HepG2 (cell line): Measurements from ENCODE around the gene FOSB. TPM values are rescaled to one million over a fixed set of nuclear protein-coding genes. Genes with fewer than 3 reads are reported as not detected.

Experiments used
- CAMTA2 ChIP-seq: sonication (generic); formaldehyde crosslinking; IDR thresholded peaks from 2 replicates; pipeline ENCODE4 v1.4.0; 2020; ENCODE audit warnings: mild to moderate bottlenecking, missing genetic modification reagents, borderline replicate concordance
- DNMT1 ChIP-seq: sonication (generic); formaldehyde crosslinking; IDR thresholded peaks from 2 replicates; pipeline ENCODE4 v1.5.1; 2020; ENCODE audit warnings: mild to moderate bottlenecking, missing genetic modification reagents
- DNMT3B ChIP-seq: conservative IDR thresholded peaks from 2 replicates; pipeline ENCODE4 v1.6.1; 2016; ENCODE audit warnings: missing biosample characterization, control low read depth
- IRX3 ChIP-seq: sonication (generic); formaldehyde crosslinking; IDR thresholded peaks from 2 replicates; pipeline ENCODE4 v1.8.1; 2023; ENCODE audit warnings: mild to moderate bottlenecking, low read depth, missing genetic modification reagents, borderline replicate concordance
- RBAK ChIP-seq: sonication (generic); formaldehyde crosslinking; IDR thresholded peaks from 2 replicates; pipeline ENCODE4 v1.5.1; 2020; ENCODE audit warnings: mild to moderate bottlenecking, missing genetic modification reagents
- RFXAP ChIP-seq: sonication (generic); formaldehyde crosslinking; IDR thresholded peaks from 2 replicates; pipeline ENCODE4 v1.4.0; 2020; ENCODE audit warnings: missing genetic modification reagents, borderline replicate concordance
- SYNCRIP ChIP-seq: fragments of 200-400 bp; formaldehyde crosslinking; IDR thresholded peaks from 2 replicates; pipeline ENCODE4 v1.6.1; 2018; ENCODE audit warnings: mild to moderate bottlenecking, low read depth, low read length; ENCODE audit not compliant: insufficient read depth
- ZBTB7A ChIP-seq: sonication (generic); formaldehyde crosslinking; IDR thresholded peaks from 2 replicates; pipeline ENCODE4 v1.8.0; 2022; ENCODE audit warnings: mild to moderate bottlenecking, missing genetic modification reagents
- ZFP36L1 ChIP-seq: sonication (generic); formaldehyde crosslinking; IDR thresholded peaks from 2 replicates; pipeline ENCODE4 v1.8.0; 2022; ENCODE audit warnings: mild to moderate bottlenecking, missing genetic modification reagents, moderate library complexity
- ZNF230 ChIP-seq: sonication (generic); formaldehyde crosslinking; IDR thresholded peaks from 2 replicates; pipeline ENCODE4 v1.4.0; 2020; ENCODE audit warnings: mild to moderate bottlenecking, missing genetic modification reagents
- ZNF460 ChIP-seq: sonication (generic); formaldehyde crosslinking; IDR thresholded peaks from 2 replicates; pipeline ENCODE4 v1.5.1; 2020; ENCODE audit warnings: missing genetic modification reagents, mild to moderate bottlenecking, borderline replicate concordance
- ZNF484 ChIP-seq: sonication (generic); formaldehyde crosslinking; IDR thresholded peaks from 2 replicates; pipeline ENCODE4 v1.5.1; 2020; ENCODE audit warnings: mild to moderate bottlenecking, low read depth, missing genetic modification reagents, borderline replicate concordance
- ZNF567 ChIP-seq: sonication (generic); formaldehyde crosslinking; IDR thresholded peaks from 2 replicates; pipeline ENCODE4 v1.8.1; 2023; ENCODE audit warnings: mild to moderate bottlenecking, missing genetic modification reagents, borderline replicate concordance
- polyA plus RNA-seq, 8 experiments: library from polyadenylated mRNA; depleted of rRNA in 3 of 8; stranded (reverse) in 7 of 8; unstranded in 1 of 8; fragments of >200 nt; fragmentation: Illumina TruSeq in 4 of 8; extraction: Trizol in 4 of 8; gene quantifications; 2 replicates each; pipeline versions ENCODE4 v1.2.1 to v1.2.3, GENCODE V29; 2011 to 2016; ENCODE audit warnings: low read depth in 4 of 8, missing spikeins in 1 of 8, mixed read lengths in 1 of 8; ENCODE audit not compliant: insufficient read depth in 1 of 8
- total RNA-seq, 5 experiments: library from RNA; depleted of rRNA; stranded (reverse); fragments of >200 nt; fragmentation: Illumina TruSeq; extraction: Trizol; gene quantifications; 2 replicates each; pipeline ENCODE4 v1.2.3, GENCODE V29; 2016; ENCODE audit warnings: low read depth in 1 of 5
- TF ChIP-seq, protein P1 (sequence below): IDR thresholded peaks from 2 replicates; pipeline ENCODE4 v1.6.1; 2016; ENCODE audit warnings: missing compliant biosample characterization, missing genetic modification reagents, borderline replicate concordance
- TF ChIP-seq, protein P2 (sequence below), 2 experiments: fragments of 450-650 bp in 1 of 2; sonication (generic) in 1 of 2; formaldehyde crosslinking; IDR thresholded peaks; 2 replicates each; pipeline versions ENCODE4 v1.5.0 to v1.8.0; 2020 to 2022; ENCODE audit warnings: mild to moderate bottlenecking in 1 of 2, missing genetic modification reagents in 1 of 2
- TF ChIP-seq, protein P3 (sequence below): IDR thresholded peaks from 2 replicates; pipeline ENCODE4 v1.6.1; 2016; ENCODE audit warnings: low read depth, missing genetic modification reagents, missing compliant biosample characterization
- TF ChIP-seq, protein P4 (sequence below): sonication (generic); formaldehyde crosslinking; IDR thresholded peaks from 2 replicates; pipeline ENCODE4 v1.5.0; 2020; ENCODE audit warnings: mild to moderate bottlenecking, missing genetic modification reagents
- TF ChIP-seq, protein P5 (sequence below): sonication (generic); formaldehyde crosslinking; IDR thresholded peaks from 2 replicates; pipeline ENCODE4 v1.5.0; 2020; ENCODE audit warnings: missing genetic modification reagents

Gene FOSB
- total and polyA plus RNA-seq, 2 of the 13 experiments (the other 11 are each of a cell fraction or from before 2014, with no cell fraction given): 2.8 to 6.0 TPM

DNA sequence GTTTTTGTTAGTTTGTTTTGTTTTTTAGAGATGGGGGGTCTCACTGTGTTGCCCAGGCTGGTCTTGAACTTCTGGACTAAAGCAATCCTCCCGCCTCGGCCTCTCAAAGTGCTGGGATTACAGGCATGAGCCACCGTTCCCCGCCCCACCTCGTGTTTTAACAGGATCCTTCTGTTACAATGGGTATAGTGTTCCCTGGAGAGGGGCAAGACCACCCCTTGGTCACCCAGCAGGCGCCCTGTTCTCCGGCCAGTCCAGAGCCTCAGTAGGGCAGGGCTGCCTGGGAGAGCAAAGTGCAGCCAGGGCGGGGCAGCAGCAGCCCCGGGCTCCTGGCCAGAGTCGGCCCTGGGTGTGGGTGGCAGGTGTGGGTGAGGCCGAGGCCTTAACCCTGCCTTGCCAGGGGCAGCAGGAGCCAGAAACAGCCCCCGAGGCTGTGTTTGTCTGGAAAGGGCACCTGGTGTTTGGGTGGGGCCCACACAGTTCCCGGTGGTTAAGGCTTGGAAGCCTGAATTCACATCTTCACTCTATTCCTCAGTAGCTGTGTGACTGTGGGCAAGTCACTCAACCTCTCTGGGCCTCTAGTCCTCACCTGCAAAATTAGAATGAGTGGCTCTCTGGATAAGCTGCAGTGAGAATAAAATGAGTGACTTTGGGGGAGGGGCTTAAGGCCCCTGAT is 46.7 kb downstream of the FOSB start (continued):
- TF ChIP-seq ZNF484 (CRISPR knock-in tag): no peak
- TF ChIP-seq, protein P1, sequence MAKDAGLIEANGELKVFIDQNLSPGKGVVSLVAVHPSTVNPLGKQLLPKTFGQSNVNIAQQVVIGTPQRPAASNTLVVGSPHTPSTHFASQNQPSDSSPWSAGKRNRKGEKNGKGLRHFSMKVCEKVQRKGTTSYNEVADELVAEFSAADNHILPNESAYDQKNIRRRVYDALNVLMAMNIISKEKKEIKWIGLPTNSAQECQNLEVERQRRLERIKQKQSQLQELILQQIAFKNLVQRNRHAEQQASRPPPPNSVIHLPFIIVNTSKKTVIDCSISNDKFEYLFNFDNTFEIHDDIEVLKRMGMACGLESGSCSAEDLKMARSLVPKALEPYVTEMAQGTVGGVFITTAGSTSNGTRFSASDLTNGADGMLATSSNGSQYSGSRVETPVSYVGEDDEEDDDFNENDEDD (CRISPR knock-in tag): peak; percentile 76; the same call in 1 of the 2 replicates
- TF ChIP-seq, protein P2, sequence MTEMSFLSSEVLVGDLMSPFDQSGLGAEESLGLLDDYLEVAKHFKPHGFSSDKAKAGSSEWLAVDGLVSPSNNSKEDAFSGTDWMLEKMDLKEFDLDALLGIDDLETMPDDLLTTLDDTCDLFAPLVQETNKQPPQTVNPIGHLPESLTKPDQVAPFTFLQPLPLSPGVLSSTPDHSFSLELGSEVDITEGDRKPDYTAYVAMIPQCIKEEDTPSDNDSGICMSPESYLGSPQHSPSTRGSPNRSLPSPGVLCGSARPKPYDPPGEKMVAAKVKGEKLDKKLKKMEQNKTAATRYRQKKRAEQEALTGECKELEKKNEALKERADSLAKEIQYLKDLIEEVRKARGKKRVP (CRISPR knock-in tag; IDR thresholded peaks at IDR 0.05): no peak
- TF ChIP-seq RFXAP (CRISPR knock-in tag): 0 out of 2 replicates have a peak, but pooled peaks have one; percentile 58
- TF ChIP-seq ZNF460 (CRISPR knock-in tag): no peak
- TF ChIP-seq DNMT3B (CRISPR knock-in tag): no peak
- TF ChIP-seq ZBTB7A: peak; percentile 90
- TF ChIP-seq IRX3 (CRISPR knock-in tag): no peak
- TF ChIP-seq ZNF230 (CRISPR knock-in tag): no peak
- TF ChIP-seq, protein P3, sequence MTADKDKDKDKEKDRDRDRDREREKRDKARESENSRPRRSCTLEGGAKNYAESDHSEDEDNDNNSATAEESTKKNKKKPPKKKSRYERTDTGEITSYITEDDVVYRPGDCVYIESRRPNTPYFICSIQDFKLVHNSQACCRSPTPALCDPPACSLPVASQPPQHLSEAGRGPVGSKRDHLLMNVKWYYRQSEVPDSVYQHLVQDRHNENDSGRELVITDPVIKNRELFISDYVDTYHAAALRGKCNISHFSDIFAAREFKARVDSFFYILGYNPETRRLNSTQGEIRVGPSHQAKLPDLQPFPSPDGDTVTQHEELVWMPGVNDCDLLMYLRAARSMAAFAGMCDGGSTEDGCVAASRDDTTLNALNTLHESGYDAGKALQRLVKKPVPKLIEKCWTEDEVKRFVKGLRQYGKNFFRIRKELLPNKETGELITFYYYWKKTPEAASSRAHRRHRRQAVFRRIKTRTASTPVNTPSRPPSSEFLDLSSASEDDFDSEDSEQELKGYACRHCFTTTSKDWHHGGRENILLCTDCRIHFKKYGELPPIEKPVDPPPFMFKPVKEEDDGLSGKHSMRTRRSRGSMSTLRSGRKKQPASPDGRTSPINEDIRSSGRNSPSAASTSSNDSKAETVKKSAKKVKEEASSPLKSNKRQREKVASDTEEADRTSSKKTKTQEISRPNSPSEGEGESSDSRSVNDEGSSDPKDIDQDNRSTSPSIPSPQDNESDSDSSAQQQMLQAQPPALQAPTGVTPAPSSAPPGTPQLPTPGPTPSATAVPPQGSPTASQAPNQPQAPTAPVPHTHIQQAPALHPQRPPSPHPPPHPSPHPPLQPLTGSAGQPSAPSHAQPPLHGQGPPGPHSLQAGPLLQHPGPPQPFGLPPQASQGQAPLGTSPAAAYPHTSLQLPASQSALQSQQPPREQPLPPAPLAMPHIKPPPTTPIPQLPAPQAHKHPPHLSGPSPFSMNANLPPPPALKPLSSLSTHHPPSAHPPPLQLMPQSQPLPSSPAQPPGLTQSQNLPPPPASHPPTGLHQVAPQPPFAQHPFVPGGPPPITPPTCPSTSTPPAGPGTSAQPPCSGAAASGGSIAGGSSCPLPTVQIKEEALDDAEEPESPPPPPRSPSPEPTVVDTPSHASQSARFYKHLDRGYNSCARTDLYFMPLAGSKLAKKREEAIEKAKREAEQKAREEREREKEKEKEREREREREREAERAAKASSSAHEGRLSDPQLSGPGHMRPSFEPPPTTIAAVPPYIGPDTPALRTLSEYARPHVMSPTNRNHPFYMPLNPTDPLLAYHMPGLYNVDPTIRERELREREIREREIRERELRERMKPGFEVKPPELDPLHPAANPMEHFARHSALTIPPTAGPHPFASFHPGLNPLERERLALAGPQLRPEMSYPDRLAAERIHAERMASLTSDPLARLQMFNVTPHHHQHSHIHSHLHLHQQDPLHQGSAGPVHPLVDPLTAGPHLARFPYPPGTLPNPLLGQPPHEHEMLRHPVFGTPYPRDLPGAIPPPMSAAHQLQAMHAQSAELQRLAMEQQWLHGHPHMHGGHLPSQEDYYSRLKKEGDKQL (CRISPR knock-in tag): no peak
- TF ChIP-seq, protein P4, sequence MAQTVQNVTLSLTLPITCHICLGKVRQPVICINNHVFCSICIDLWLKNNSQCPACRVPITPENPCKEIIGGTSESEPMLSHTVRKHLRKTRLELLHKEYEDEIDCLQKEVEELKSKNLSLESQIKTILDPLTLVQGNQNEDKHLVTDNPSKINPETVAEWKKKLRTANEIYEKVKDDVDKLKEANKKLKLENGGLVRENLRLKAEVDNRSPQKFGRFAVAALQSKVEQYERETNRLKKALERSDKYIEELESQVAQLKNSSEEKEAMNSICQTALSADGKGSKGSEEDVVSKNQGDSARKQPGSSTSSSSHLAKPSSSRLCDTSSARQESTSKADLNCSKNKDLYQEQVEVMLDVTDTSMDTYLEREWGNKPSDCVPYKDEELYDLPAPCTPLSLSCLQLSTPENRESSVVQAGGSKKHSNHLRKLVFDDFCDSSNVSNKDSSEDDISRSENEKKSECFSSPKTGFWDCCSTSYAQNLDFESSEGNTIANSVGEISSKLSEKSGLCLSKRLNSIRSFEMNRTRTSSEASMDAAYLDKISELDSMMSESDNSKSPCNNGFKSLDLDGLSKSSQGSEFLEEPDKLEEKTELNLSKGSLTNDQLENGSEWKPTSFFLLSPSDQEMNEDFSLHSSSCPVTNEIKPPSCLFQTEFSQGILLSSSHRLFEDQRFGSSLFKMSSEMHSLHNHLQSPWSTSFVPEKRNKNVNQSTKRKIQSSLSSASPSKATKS (CRISPR knock-in tag): no peak
- no peak for TF ChIP-seq ZNF567 (CRISPR knock-in tag)
- TF ChIP-seq, protein P5, sequence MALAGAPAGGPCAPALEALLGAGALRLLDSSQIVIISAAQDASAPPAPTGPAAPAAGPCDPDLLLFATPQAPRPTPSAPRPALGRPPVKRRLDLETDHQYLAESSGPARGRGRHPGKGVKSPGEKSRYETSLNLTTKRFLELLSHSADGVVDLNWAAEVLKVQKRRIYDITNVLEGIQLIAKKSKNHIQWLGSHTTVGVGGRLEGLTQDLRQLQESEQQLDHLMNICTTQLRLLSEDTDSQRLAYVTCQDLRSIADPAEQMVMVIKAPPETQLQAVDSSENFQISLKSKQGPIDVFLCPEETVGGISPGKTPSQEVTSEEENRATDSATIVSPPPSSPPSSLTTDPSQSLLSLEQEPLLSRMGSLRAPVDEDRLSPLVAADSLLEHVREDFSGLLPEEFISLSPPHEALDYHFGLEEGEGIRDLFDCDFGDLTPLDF (CRISPR knock-in tag): no peak
- TF ChIP-seq DNMT1 (CRISPR knock-in tag): no peak
- TF ChIP-seq RBAK: no peak
- TF ChIP-seq ZFP36L1: no peak
- TF ChIP-seq CAMTA2 (CRISPR knock-in tag): no peak
- TF ChIP-seq SYNCRIP: no peak
